Uterus (tissue), 4 donors: ENCODE results near the gene PTS. TPM values are rescaled to one million over a fixed set of nuclear protein-coding genes. Genes with fewer than 3 reads are reported as not detected.

Experiments
- DNase-seq, 2 donors: peaks; one replicate each; pipeline ENCODE4 v3.0.0-alpha.2; 2019 to 2020
- H3K27ac ChIP-seq, 2 donors: fragments of 200-600 bp; sonication (generic); 1 replicate in 1 of 2; 2 replicates in 1 of 2; pipeline ENCODE4 v1.5.1; 2016 to 2018
- H3K27me3 ChIP-seq, 2 donors: fragments of 200-600 bp; sonication (generic); one replicate each; pipeline ENCODE4 v1.5.1; 2018 to 2019; ENCODE audit warnings: control low read depth in 1 of 2
- H3K36me3 ChIP-seq, 2 donors: fragments of 200-600 bp; sonication (generic); one replicate each; pipeline ENCODE4 v1.5.1; 2019; ENCODE audit warnings: control low read depth in 1 of 2
- H3K4me1 ChIP-seq, 2 donors: fragments of 200-600 bp; sonication (generic); one replicate each; pipeline ENCODE4 v1.5.1; 2018 to 2019; ENCODE audit warnings: control low read depth in 1 of 2
- H3K4me3 ChIP-seq, 2 donors: fragments of 200-600 bp; sonication (generic); 1 replicate in 1 of 2; 2 replicates in 1 of 2; pipeline ENCODE4 v1.5.1; 2018 to 2019; ENCODE audit warnings: mild to moderate bottlenecking in 1 of 2
- H3K9me3 ChIP-seq, 2 donors: fragments of 200-600 bp; sonication (generic); one replicate each; pipeline ENCODE4 v1.5.1; 2019; ENCODE audit warnings: control low read depth in 1 of 2
- CTCF ChIP-seq, 4 experiments: fragments of 200-600 bp in 2 of 4; fragments of 450-650 bp in 2 of 4; sonication (generic) in 2 of 4; IDR thresholded peaks; one replicate each; pipeline ENCODE4 v1.5.1; 2016 to 2019; ENCODE audit warnings: antibody characterized with exemption in 4 of 4, mild to moderate bottlenecking in 2 of 4, moderate library complexity in 1 of 4
- POLR2A ChIP-seq, 2 donors: fragments of 450-650 bp; IDR thresholded peaks; one replicate each; pipeline ENCODE4 v1.6.1; 2016; ENCODE audit warnings: antibody characterized with exemption in 2 of 2, mild to moderate bottlenecking in 1 of 2, moderate library complexity in 1 of 2
- intact Hi-C: fragments of 100-400 bp; cut with DNase I; formaldehyde crosslinking; loops from one replicate; pipeline ENCODE4 v1.15.1; 2023; ENCODE audit warnings: low total_unique reads
- total RNA-seq, 4 donors: library from RNA; depleted of rRNA in 3 of 4; stranded (reverse); fragments of >200 nt in 3 of 4; gene quantifications; one replicate each; pipeline versions ENCODE4 v1.1.0 to v1.2.4, GENCODE V29; 2014 to 2023
- donor health status: DM: yes; HTN: yes; CAD: no.

Gene PTS
- total RNA-seq, 4 donors from 2014 or later: 15.9 to 43.5 (median 35.4) TPM

GRCh38 chr11:112269139-112269538 is 42.9 kb downstream of the PTS start:
- Histone ChIP-seq H3K27ac (no peak overlapping the region), H3K27me3 (no peaks in the 10 kb centered on the region), H3K4me1 (no peaks in the 10 kb centered on the region), H3K36me3 (no peaks in the 10 kb centered on the region), H3K9me3 (no peaks in the 10 kb centered on the region), H3K4me3 (no peak overlapping the region)
- intact Hi-C loops: no loop called here
- no peak for TF ChIP-seq POLR2A (IDR thresholded peaks at IDR 0.05)
- TF ChIP-seq CTCF (IDR thresholded peaks at IDR 0.05): no peak
- DNase-seq: no peak

- intact Hi-C loops: no loop called here
- Histone ChIP-seq H3K9me3 (no peaks in the 10 kb centered on the region), H3K4me1 (no peaks in the 10 kb centered on the region), H3K27ac (no peak overlapping the region), H3K4me3 (no peak overlapping the region), H3K27me3 (no peaks in the 10 kb centered on the region), H3K36me3 (no peaks in the 10 kb centered on the region)
- no peak for DNase-seq
- TF ChIP-seq POLR2A (IDR thresholded peaks at IDR 0.05) (no peak), CTCF (IDR thresholded peaks at IDR 0.05) (no peak)
These were observed 44.4 kb downstream of the PTS start for GRCh38 chr11:112270551-112271180.

GRCh38 chr11:112271242-112271641 is 45.0 kb downstream of the PTS start:
- no peak overlapping the region for H3K4me3 ChIP-seq
- H3K4me1 ChIP-seq: no peaks in the 10 kb centered on the region
- no peaks in the 10 kb centered on the region for H3K27me3 ChIP-seq
- H3K9me3 ChIP-seq: no peaks in the 10 kb centered on the region
- DNase-seq: no peak
- intact Hi-C loops: no loop called here
- H3K36me3 ChIP-seq: no peaks in the 10 kb centered on the region
- H3K27ac ChIP-seq: no peak overlapping the region
- TF ChIP-seq CTCF (IDR thresholded peaks at IDR 0.05): no peak
- no peak for TF ChIP-seq POLR2A (IDR thresholded peaks at IDR 0.05)

GRCh38 chr11:112273066-112273465 is 46.8 kb downstream of the PTS start:
- DNase-seq: no peak
- Histone ChIP-seq H3K36me3 (no peaks in the 10 kb centered on the region), H3K27me3 (no peaks in the 10 kb centered on the region), H3K4me1 (no peaks in the 10 kb centered on the region), H3K27ac (no peak overlapping the region), H3K4me3 (no peak overlapping the region), H3K9me3 (no peaks in the 10 kb centered on the region)
- intact Hi-C loops: no loop called here
- TF ChIP-seq POLR2A (IDR thresholded peaks at IDR 0.05) (no peak), CTCF (IDR thresholded peaks at IDR 0.05) (no peak)

- no peak for DNase-seq
- intact Hi-C loops: no loop called here
These were observed 48.0 kb downstream of the PTS start for GRCh38 chr11:112274007-112274783.

More at GRCh38 chr11:112274007-112274783, 48.0 kb downstream of the PTS start:
- H3K9me3 ChIP-seq: no peaks in the 10 kb centered on the region
- no peaks in the 10 kb centered on the region for H3K36me3 ChIP-seq
- H3K27ac ChIP-seq: no peak overlapping the region
- no peaks in the 10 kb centered on the region for H3K27me3 ChIP-seq
- TF ChIP-seq POLR2A (IDR thresholded peaks at IDR 0.05): no peak
- TF ChIP-seq CTCF (IDR thresholded peaks at IDR 0.05): no peak
- H3K4me3 ChIP-seq: no peak overlapping the region
- no peaks in the 10 kb centered on the region for H3K4me1 ChIP-seq
